HG02840 (cell line): ENCODE measurements around the gene PET100.

Experiments
- ATAC-seq: cut with Tn5 transposase; IDR thresholded peaks from one replicate; pipeline ENCODE4 v1.9.1; 2021; ENCODE audit warnings: mild to moderate bottlenecking, moderate library complexity, moderate number of reproducible peaks; ENCODE audit not compliant: unreplicated experiment, low FRiP score

The PET100 gene

GRCh38 chr19:7629347-7630054 lies at the start of gene PET100, which contains the start of gene XAB2:
Gene PET100 (plus strand): TSS chr19:7629793. CDS start chr19:7629834, 41 bp downstream.
Gene XAB2 (minus strand): TSS chr19:7629545. CDS start chr19:7629527, 18 bp downstream.
- peak; percentile 92 for ATAC-seq

GRCh38 chr19:7582446-7582845 lies 47.1 kb upstream of the PET100 start:
- ATAC-seq: no peak

GRCh38 chr19:7589822-7590221 lies 39.8 kb upstream of the PET100 start:
- no peak for ATAC-seq

- no peak for ATAC-seq
Measured at GRCh38 chr19:7590256-7590655, 39.3 kb upstream of the PET100 start.

- no peak for ATAC-seq
Measured at GRCh38 chr19:7595466-7596133, 34.0 kb upstream of the PET100 start, which contains the start of gene CAMSAP3. Gene CAMSAP3 (plus strand): TSS chr19:7595863. CDS start chr19:7596003, 140 bp downstream.

GRCh38 chr19:7596211-7596937 lies 33.2 kb upstream of the PET100 start:
- no peak for ATAC-seq

GRCh38 chr19:7597689-7598088 lies 31.9 kb upstream of the PET100 start:
- no peak for ATAC-seq

GRCh38 chr19:7598180-7598579 lies 31.4 kb upstream of the PET100 start:
- ATAC-seq: no peak

- no peak for ATAC-seq
Measured at GRCh38 chr19:7600721-7601120, 28.9 kb upstream of the PET100 start.

GRCh38 chr19:7602240-7602934 lies 27.2 kb upstream of the PET100 start:
- ATAC-seq: no peak

- ATAC-seq: no peak
Measured at GRCh38 chr19:7602935-7603497, 26.6 kb upstream of the PET100 start.

- no peak for ATAC-seq
Measured at GRCh38 chr19:7603919-7604318, 25.7 kb upstream of the PET100 start.

- no peak for ATAC-seq
Measured at GRCh38 chr19:7605490-7606222, 23.9 kb upstream of the PET100 start.

- ATAC-seq: no peak
Measured at GRCh38 chr19:7606289-7606688, 23.3 kb upstream of the PET100 start.

GRCh38 chr19:7607212-7607873 lies 22.2 kb upstream of the PET100 start:
- ATAC-seq: no peak

GRCh38 chr19:7607874-7608560 lies 21.6 kb upstream of the PET100 start:
- ATAC-seq: no peak

GRCh38 chr19:7610491-7611240 lies 18.9 kb upstream of the PET100 start:
- ATAC-seq: no peak
